HCEC 1CT (cell line): ENCODE data around the gene MS4A4A.

ENCODE experiments used
- DNase-seq: peaks from one replicate; pipeline ENCODE4 v3.0.0-alpha.2; 2017

The MS4A4A gene

DNA sequence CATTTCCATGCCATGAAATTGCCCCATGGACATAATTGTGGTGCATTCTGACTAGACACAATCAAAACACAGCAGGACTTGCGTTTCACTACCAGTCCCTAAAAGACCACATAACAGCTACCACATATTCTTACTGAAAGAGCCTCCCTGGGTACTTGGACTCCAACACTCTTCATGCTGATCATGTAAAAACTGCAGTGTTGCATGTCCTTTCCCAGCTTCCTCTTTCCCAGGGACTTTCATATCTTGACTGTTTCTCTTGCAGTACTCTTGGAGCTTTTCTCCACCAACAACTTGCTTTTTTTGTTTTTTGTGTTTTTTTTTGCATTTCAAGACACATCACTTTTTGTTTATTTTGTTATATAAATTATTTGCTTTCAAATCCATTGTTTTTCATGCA is 69.5 kb downstream of the MS4A4A start:
- DNase-seq: no peak

GRCh38 chr11:60357771-60358170 is 77.3 kb downstream of the MS4A4A start:
- DNase-seq: no peak
